ENCODE data around the gene FRYL. TPM values are rescaled to one million over a fixed set of nuclear protein-coding genes. Genes with fewer than 3 reads are reported as not detected.

Gene FRYL
- total RNA-seq, 4 donors from 2014 or later = 62.5 to 119 (median 98.8) TPM

- H3K27me3 ChIP-seq = no peaks in the 10 kb centered on the region
- intact Hi-C loops (cut with DNase I; ENCODE audit: low total_unique reads) = no loop called here
- no peak for TF ChIP-seq CTCF (IDR thresholded peaks at IDR 0.05)
- TF ChIP-seq POLR2A (IDR thresholded peaks at IDR 0.05) = no peak
- no peak for DNase-seq
- no peak overlapping the region for H3K4me3 ChIP-seq
- no peaks in the 10 kb centered on the region for H3K9me3 ChIP-seq
- H3K27ac ChIP-seq = no peak overlapping the region
- H3K36me3 ChIP-seq = no peaks in the 10 kb centered on the region
- no peaks in the 10 kb centered on the region for H3K4me1 ChIP-seq
These were observed 112.9 kb downstream of the FRYL start for GRCh38 chr4:48667148-48667547.

GRCh38 chr4:48665555-48666186 is 114.4 kb downstream of the FRYL start:
- Histone ChIP-seq H3K36me3 (no peaks in the 10 kb centered on the region), H3K9me3 (no peaks in the 10 kb centered on the region), H3K4me3 (no peak overlapping the region), H3K4me1 (no peaks in the 10 kb centered on the region), H3K27ac (no peak overlapping the region), H3K27me3 (no peaks in the 10 kb centered on the region)
- intact Hi-C loops (cut with DNase I; ENCODE audit: low total_unique reads) = no loop called here
- no peak for TF ChIP-seq CTCF (IDR thresholded peaks at IDR 0.05)
- TF ChIP-seq POLR2A (IDR thresholded peaks at IDR 0.05) = no peak
- no peak for DNase-seq

- H3K36me3 ChIP-seq = no peaks in the 10 kb centered on the region
- no peaks in the 10 kb centered on the region for H3K4me1 ChIP-seq
- DNase-seq = no peak
- TF ChIP-seq POLR2A (IDR thresholded peaks at IDR 0.05) (no peak), CTCF (IDR thresholded peaks at IDR 0.05) (no peak)
- H3K4me3 ChIP-seq = no peak overlapping the region
- H3K27ac ChIP-seq = no peak overlapping the region
- no peaks in the 10 kb centered on the region for H3K27me3 ChIP-seq
- H3K9me3 ChIP-seq = no peaks in the 10 kb centered on the region
- intact Hi-C loops (cut with DNase I; ENCODE audit: low total_unique reads) = no loop called here
These were observed 115.1 kb downstream of the FRYL start for GRCh38 chr4:48664938-48665337.

GRCh38 chr4:48661391-48661790 is 118.7 kb downstream of the FRYL start:
- intact Hi-C loops (cut with DNase I; ENCODE audit: low total_unique reads) = no loop called here
- no peaks in the 10 kb centered on the region for H3K4me1 ChIP-seq
- TF ChIP-seq POLR2A (IDR thresholded peaks at IDR 0.05) = no peak
- no peak for TF ChIP-seq CTCF (IDR thresholded peaks at IDR 0.05)
- no peak overlapping the region for H3K27ac ChIP-seq
- H3K36me3 ChIP-seq = no peaks in the 10 kb centered on the region
- no peak for DNase-seq
- no peak overlapping the region for H3K4me3 ChIP-seq
- H3K9me3 ChIP-seq = no peaks in the 10 kb centered on the region
- H3K27me3 ChIP-seq = no peaks in the 10 kb centered on the region

- no peaks in the 10 kb centered on the region for H3K4me1 ChIP-seq
- H3K4me3 ChIP-seq = no peak overlapping the region
- intact Hi-C loops (cut with DNase I; ENCODE audit: low total_unique reads) = no loop called here
- no peaks in the 10 kb centered on the region for H3K9me3 ChIP-seq
- DNase-seq = no peak
- no peaks in the 10 kb centered on the region for H3K27me3 ChIP-seq
- TF ChIP-seq POLR2A (IDR thresholded peaks at IDR 0.05) (no peak), CTCF (IDR thresholded peaks at IDR 0.05) (no peak)
- no peaks in the 10 kb centered on the region for H3K36me3 ChIP-seq
- H3K27ac ChIP-seq = no peak overlapping the region
These were observed 119.7 kb downstream of the FRYL start for GRCh38 chr4:48660347-48660746.

Data from uterus (tissue), 4 donors.